GM18858 (cell line): ENCODE results near the gene PAPPA.

Experiments
- ATAC-seq: cut with Tn5 transposase; IDR thresholded peaks from one replicate; pipeline ENCODE4 v1.9.1; 2021; ENCODE audit not compliant: unreplicated experiment

Gene PAPPA

GRCh38 chr9:116182876-116183275, 29.3 kb downstream of the PAPPA start:
- no peak for ATAC-seq

GRCh38 chr9:116187570-116188170, 34.1 kb downstream of the PAPPA start:
- ATAC-seq = no peak

- ATAC-seq = no peak
These were observed 36.1 kb downstream of the PAPPA start for GRCh38 chr9:116189683-116190082.

GRCh38 chr9:116190637-116191396, 37.2 kb downstream of the PAPPA start:
- no peak for ATAC-seq

GRCh38 chr9:116191576-116192415, 38.2 kb downstream of the PAPPA start:
- no peak for ATAC-seq

- no peak for ATAC-seq
These were observed 40.0 kb downstream of the PAPPA start for GRCh38 chr9:116193636-116194035.

GRCh38 chr9:116196806-116197205, 43.2 kb downstream of the PAPPA start:
- no peak for ATAC-seq

GRCh38 chr9:116198344-116198743, 44.8 kb downstream of the PAPPA start:
- ATAC-seq = no peak

- no peak for ATAC-seq
These were observed 48.8 kb downstream of the PAPPA start for GRCh38 chr9:116202219-116202912.

- ATAC-seq = no peak
These were observed 50.8 kb downstream of the PAPPA start for GRCh38 chr9:116204252-116204882.

- ATAC-seq = no peak
These were observed 54.0 kb downstream of the PAPPA start for GRCh38 chr9:116207371-116208111.

- no peak for ATAC-seq
These were observed 55.0 kb downstream of the PAPPA start for GRCh38 chr9:116208417-116209232.

GRCh38 chr9:116209414-116210116, 56.0 kb downstream of the PAPPA start:
- no peak for ATAC-seq

GRCh38 chr9:116212986-116213692, 59.5 kb downstream of the PAPPA start:
- ATAC-seq = no peak

GRCh38 chr9:116213693-116214047, 60.1 kb downstream of the PAPPA start:
- no peak for ATAC-seq

- ATAC-seq = no peak
These were observed 64.8 kb downstream of the PAPPA start for GRCh38 chr9:116218399-116218798.

GRCh38 chr9:116219686-116220085, 66.1 kb downstream of the PAPPA start:
- no peak for ATAC-seq

GRCh38 chr9:116223926-116224325, 70.3 kb downstream of the PAPPA start:
- no peak for ATAC-seq
